CD4-positive, alpha-beta T cell treated with Interleukin-15 for 1 hour (primary cell): Measurements from ENCODE around the gene TBXT.
"Not testable (repeated sequence)": the region's sequence is repeated elsewhere in the genome, so short reads cannot be mapped to it uniquely, and the experiment has no call there.

Source experiments
- DNase-seq: peaks from one replicate; pipeline ENCODE4 v3.0.0-alpha.2; 2020

The TBXT gene

DNA sequence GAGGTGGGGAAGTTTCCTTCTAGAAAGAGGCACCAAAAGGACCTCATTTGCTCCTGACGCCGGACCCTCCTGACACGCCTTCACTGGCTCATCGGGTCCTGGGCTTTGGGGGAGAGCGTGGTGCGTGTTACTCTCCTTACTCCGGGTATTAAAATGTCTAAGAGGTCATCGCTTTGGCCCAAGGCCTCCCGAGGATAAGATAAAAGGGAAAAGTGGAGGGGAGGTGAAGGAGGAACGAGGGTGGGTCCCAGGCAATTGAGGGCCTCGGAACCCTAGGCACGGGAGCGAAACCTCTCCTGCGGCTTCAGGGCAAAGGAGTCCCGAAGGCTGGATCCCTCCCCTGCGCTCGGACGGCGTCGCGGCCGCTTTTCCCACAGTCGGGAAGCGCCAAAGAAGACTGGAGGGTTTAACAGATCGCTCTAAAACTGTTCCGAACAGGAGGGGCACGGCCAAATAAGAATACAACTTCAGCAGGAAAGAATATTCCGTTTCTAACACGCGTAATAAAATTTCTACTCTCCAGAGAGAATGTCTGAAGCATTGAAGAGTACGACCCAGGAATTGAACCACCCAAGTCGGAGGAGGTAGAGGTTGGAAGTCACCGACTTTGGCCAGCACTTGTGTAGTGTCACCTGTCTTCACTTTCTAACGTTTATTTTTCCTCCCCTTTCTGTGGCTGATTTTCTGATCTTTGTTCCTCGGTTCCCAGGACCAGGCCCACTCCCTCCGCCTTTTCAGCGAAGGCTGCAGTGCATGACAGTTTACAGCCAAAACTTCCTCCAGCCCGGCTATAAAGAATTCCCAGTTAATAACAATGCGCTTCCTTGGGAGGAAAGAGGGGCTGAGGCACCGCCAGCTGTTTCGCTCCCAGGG is 2.1 kb upstream of the TBXT start:
- no peak for DNase-seq

- DNase-seq: no peak
Measured at GRCh38 chr6:166168616-166169548, 1.2 kb upstream of the TBXT start.

DNA sequence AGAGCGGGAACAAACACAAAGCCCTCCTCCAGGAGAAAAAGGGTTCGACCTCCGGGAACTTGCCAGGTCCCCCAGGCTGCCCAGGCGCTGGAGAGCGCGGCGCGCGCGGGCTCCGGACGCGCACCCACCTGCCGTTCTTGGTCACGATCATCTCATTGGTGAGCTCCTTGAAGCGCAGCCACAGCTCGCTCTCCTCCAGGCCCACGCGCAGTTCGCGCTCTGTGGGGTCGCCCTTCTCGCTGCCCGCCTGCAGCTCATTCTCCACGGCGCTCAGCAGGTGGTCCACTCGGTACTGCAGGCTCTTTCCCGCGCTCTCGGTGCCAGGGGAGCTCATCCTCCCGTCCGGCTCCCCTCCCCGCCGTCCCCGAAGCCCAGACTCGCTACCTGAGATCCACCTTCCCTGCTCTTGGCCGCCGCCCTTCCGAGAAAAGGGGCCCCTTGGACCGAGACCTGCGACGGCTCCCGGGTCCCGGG is 356 bp downstream of the TBXT start:
- DNase-seq: no peak

- DNase-seq: no peak
Measured at GRCh38 chr6:166166314-166167257, 1.1 kb downstream of the TBXT start.

DNA sequence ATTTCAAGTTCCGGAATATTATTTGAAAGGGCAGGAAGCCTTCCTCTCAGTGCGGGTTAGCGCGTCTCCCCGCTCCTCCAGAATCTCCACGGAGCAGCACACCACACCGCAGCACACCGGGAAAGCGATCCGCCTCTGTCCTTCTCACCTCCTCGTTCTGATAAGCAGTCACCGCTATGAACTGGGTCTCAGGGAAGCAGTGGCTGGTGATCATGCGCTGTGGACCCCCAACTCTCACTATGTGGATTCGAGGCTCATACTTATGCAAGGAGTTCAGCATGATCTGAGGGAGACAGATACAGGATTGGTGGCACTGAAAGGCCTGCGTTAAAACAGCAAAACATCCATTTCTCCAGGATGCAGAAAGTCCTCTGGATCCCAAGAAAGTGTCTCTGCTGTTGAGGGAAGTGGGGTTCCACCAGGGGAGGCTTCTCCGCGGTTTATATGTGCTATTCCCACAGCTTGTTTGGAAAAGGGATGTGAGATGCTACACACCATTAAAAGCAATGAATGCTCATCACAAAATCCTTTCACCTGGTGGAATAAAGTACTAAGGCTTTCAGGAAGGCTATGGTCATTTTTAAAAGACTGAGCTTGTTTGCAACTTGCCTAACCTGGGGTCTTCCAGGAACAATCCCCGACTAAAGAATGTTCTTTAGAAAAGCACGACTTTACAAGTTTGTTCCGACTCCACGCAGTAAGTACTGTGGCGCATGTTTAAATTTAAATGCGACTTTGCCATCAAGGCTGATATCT is 1.9 kb downstream of the TBXT start:
- DNase-seq: no peak

- DNase-seq: no peak
Measured at GRCh38 chr6:166162599-166163342, 4.9 kb downstream of the TBXT start.

GRCh38 chr6:166157930-166158617 is 9.6 kb downstream of the TBXT start:
- no peak for DNase-seq

- DNase-seq: no peak
Measured at GRCh38 chr6:166156942-166157341, 10.7 kb downstream of the TBXT start.

DNA sequence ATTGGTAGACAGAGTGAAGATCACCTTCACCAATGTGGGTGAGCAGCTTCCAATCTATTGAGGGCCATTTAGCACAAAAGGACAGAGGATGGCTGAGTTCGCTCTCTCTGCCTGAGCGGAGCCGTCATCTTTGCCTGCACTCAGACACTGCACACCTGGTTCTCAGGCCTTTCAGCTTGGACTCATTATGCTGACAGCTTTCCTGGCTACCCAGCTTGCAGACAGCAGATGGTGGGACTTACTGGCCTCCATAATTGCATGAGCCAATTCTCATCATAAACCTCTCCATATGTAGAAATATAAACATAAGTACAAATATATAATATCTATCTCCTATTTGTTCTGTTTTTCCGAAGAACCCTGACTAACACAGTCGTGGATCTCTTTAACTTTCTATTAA is 13.7 kb downstream of the TBXT start:
- no peak for DNase-seq

DNA sequence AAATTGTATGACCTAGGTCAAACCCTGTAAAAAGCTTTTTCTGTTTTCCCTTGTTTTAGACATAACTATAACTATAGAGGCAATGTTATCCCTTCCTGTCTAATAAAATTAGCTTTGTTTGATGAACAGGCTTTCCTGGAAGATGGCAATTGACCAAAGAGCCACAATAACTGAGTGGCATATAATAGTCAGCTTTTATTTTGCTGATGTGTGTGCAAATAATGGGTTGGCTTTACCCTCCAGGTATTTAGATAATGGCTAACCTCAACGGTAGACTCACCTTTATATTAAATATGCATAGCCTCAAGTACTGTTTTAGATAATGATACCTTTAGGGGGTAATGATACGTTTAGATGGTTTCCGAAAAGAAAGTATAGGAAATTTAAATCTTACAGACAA is 15.0 kb downstream of the TBXT start:
- DNase-seq: no peak

DNA sequence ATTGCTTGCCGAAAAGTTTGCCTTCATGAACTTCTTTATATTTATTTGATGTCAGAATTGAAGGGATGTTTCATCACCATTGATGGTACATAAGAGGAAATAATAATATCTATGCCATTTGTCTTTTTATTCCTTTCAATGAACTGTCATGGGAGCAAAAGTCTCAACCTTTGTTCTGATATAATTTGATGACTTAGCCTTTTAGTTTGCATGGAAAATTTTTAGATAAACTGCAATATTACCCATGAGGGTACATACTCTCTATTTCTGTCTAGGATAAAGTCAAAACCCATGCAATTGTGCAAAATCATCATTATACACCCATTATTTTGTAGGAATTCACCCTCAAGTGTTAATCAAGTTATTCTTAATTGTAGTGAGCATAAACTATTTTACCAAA is 15.9 kb downstream of the TBXT start:
- no peak for DNase-seq

- DNase-seq: no peak
Measured at GRCh38 chr6:166145751-166146150, 21.9 kb downstream of the TBXT start.

DNA sequence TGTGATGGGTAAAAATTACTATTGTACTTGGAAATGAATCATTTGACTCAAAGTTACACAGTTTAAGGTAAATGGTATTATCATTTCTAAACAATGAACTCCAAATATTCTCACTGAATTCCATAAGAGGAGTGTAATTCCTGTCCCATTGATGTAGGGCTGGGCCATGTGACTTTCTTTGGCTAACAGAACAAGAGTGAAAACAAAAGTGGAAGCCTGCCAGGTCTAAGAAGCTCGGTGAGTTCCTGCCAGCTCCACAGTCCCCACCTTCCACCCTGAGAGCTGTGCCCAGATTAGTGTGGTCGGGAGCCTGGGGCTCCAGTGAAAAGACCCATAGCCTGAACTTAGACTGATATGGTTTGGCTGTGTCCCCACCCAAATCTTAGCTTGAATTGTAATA is 24.6 kb downstream of the TBXT start:
- no peak for DNase-seq

DNA sequence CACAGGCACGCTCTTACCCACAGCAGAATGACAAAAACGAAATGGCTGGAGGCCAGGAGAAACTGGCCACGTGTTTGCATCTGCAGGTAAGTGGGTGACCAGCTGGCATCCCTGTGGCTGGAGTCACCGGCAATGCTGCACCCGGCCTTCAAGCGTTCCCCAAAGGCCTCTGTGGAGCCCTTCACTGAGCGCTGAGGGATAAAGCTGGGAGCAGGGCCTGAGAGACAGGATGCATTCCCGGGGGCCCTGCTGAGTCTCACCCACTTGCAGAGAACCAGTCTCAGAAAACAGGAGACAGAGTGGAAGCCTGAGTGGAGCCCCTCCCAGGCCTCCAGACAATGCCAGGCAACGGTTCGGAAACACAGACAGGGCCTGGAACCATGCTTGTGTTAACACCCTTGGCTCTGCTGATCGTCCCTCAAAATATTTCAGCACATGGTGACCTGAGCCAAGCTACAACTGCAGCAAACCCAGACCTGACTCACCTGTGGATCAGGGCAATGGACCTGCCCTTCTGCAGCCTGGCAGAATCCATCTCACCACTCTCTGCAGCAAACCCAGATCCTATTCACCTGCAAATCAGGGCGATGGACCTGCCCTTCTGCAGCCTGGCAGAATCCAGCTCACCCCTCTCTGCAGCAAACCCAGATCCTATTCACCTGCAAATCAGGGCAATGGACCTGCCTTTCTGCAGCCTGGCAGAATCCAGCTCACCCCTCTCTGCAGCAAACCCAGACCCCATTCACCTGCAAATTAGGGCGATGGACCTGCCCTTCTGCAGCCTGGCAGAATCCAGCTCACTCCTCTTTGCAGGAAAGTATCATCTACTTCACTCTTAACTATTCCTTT is 39.8 kb downstream of the TBXT start:
- no peak for DNase-seq

GRCh38 chr6:166123115-166123514 is 44.5 kb downstream of the TBXT start:
- DNase-seq: not testable (repeated sequence)

- no peak for DNase-seq
Measured at GRCh38 chr6:166121726-166122125, 45.9 kb downstream of the TBXT start.

GRCh38 chr6:166119116-166119911 is 48.3 kb downstream of the TBXT start:
- no peak for DNase-seq

DNA sequence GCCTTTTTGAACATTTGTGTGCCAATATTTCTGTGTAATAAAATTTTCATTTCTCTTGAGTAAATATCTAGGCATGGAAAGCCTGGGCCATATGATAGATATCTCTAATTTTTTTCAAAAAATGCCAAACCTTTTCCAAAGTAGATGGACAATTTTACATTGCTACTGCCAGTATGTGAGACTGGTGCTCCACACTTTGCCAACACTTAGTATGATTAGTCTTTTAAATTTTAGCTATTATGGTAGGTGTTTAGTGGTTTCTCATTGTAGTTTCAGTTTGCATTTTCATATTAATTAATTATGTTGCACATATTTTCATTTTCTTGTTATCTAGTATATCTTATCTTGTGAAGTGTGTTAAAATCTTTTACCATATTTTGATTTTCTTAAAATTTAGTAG is 52.0 kb downstream of the TBXT start:
- DNase-seq: no peak

- no peak for DNase-seq
Measured at GRCh38 chr6:166112580-166112979, 55.1 kb downstream of the TBXT start.
